HG02938 (cell line): ENCODE measurements around the gene ARL2.

Source experiments
- ATAC-seq: cut with Tn5 transposase; IDR thresholded peaks from one replicate; pipeline ENCODE4 v1.9.1; 2021; ENCODE audit warnings: mild to moderate bottlenecking, moderate library complexity; ENCODE audit not compliant: unreplicated experiment

ARL2 gene

DNA sequence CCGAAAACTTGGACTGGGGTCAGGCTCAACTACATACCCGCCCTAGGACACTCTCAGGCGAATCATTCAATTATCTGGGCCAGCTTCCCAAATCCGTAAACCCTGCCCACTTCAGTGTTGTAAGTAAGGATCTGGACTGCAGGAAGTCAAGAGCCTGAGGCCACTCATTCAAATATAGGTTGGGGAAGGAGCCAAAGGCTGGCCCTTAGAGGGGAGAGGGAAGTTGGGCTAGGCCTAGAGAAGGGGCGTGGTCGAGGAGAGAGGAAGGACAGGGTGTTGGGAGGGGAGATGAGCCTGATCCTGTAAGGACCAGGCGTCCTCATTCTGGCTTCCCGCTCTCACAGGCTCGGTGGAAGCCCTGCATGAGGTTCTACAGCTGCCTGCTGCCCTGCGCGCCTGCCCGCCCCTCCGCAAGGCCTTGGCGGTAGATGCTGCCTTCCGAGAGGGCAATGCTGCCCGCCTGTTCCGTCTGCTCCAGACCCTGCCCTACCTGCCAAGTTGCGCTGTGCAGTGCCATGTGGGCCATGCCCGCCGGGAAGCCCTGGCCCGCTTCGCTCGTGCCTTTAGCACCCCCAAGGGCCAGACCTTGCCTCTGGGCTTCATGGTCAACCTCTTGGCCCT lies 30.0 kb downstream of the ARL2 start:
- ATAC-seq = no peak

DNA sequence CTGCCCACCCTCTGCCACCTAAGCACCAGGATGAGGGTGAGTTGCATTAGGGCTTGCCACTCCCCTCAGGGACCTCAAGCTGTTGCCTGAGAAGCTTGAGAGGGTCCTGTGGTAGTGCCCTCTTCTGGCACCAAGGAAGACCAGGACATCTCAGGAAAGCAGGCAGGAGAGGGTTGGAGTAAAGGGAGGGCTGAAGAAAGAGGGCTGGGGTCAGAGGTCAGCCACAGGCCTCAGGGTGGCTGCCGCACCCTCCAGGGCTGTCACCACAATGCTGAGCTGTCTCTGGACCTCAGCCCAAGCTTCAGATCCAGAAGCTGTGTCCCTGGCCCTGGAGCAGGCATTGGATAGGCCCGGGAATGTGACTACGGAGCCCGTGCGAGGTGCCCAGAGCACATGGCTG lies 31.1 kb downstream of the ARL2 start:
- ATAC-seq = no peak

- no peak for ATAC-seq
Measured at GRCh38 chr11:65045728-65046127, 31.8 kb downstream of the ARL2 start.

- no peak for ATAC-seq
Measured at GRCh38 chr11:65047581-65048422, 33.8 kb downstream of the ARL2 start.

GRCh38 chr11:65051398-65051858 lies 37.5 kb downstream of the ARL2 start:
- ATAC-seq = no peak

DNA sequence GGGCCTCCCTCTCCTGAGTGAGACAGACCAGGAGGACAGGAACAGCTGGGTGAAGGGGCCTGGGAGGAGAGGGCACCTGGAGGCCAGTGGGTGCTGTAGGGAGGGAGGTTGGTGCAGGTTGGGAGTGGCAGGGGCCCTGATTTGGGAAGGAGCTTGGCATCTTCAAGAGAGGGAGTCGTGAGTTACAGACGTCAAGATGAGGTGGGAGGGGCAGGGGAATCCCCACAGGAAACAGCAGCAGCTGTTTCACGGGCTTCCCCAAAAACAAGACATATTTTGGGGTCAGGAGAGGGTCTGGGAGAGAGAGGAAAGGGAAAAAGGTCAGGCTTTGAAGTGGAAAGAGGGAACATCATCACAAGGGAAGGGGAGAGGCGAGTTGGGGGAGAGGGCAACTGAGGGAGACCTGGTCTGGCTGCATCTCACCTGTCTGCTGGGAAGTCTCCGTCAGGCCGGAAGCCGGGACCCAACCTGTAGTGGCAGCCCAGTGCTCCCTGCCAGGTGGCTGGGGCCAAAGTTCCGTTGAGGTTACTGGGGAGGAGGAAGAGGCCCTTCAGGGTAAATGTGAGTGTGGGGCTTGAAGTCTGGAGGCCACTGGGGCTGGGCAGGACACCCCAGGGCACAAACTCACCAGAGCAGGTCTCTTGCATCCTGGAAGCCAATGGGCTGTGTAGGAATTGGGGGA lies 40.0 kb downstream of the ARL2 start:
- ATAC-seq = no peak

DNA sequence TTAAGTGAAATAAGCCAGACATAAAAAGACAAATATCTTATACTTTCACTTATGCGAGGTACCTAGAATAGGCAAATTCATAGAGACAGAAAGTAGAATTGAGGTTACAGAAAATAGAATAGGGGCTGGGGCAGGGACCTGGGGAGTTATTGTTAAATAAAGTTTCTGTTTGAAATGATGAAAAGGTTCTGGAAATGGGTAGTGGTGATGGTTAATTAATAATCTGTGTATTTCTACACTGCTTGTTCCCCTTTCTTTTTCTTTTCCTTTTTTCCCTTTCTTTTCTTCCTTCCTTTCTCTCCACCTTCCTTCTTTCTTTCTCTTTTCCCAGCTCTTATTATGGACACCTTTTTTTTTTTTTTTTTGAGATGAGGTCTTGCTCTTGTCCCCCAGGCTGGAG lies 41.6 kb downstream of the ARL2 start:
- no peak for ATAC-seq

GRCh38 chr11:65056999-65057398 lies 43.0 kb downstream of the ARL2 start:
- no peak for ATAC-seq

- ATAC-seq = no peak
Measured at GRCh38 chr11:65057526-65057925, 43.6 kb downstream of the ARL2 start.

GRCh38 chr11:65058012-65058411 lies 44.1 kb downstream of the ARL2 start:
- ATAC-seq = no peak

- no peak for ATAC-seq
Measured at GRCh38 chr11:65058419-65059054, 44.6 kb downstream of the ARL2 start, which contains the start of gene NAALADL1. NAALADL1 (minus strand) TSS chr11:65058553; CDS start chr11:65058521, 32 bp downstream.

- ATAC-seq = no peak
Measured at GRCh38 chr11:65059523-65059922, 45.6 kb downstream of the ARL2 start.

DNA sequence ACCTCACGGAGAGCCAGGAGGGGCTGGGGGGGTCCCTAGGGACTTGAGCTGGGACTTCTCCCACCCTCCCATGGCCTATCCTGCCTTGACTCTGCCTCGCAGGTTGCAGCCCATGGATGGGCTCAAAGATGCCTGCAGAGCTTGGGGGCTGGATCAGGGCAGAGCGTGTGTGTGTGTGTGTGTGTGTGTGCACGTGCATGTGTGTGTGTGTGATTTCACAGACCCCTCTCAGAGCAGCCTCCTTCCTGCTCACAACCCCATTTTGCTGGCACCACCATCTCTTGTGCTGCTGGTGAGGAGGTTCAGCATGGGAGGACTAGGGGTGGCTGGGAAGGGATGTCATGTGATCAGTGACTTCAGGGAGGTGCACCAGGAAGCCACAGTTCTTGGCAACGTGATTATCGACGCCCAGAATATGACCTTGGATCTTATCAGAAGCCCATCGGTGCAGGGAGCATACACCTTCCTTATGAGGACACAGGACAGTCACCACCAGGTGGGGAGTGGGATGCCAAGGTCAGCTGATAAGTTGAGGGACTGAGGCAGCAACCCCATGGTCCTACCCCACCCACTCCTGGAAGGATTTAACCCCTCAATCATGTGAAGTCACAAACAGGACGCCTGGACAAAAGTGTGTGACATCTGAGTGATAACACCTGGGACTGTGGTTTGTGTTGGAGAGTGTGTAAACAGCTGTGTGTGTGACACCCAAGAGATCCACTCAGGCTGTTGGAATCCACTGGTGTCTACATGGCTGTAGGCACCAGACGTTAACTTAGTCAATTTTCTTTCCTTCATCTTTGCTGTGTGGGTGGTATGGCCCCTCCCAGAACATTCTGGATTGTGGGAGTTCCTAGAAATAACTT lies 46.2 kb downstream of the ARL2 start:
- no peak for ATAC-seq

DNA sequence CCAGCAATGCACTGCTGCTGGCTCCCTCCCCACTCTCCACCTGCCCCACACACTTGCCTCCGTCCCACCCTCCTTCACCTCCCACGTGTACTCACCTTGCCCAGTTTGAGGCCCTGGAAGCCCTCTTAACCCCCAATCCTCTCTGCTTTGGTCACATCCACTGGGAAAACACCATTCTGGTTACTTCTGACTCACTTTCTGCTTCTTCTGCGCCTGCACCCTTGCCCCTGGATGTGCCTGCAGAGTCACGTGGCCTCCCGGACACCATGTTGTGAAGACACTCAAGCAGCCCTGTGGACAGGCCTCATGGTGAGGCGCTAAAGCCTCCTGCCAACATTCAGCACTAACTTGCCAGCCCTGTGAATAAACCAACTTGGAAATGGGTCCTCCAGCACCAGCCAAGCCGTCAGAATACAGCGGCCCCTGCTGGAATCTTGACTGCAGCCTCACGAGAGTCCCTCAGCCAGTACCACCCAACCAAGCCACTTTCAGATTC lies 47.0 kb downstream of the ARL2 start:
- ATAC-seq = no peak

DNA sequence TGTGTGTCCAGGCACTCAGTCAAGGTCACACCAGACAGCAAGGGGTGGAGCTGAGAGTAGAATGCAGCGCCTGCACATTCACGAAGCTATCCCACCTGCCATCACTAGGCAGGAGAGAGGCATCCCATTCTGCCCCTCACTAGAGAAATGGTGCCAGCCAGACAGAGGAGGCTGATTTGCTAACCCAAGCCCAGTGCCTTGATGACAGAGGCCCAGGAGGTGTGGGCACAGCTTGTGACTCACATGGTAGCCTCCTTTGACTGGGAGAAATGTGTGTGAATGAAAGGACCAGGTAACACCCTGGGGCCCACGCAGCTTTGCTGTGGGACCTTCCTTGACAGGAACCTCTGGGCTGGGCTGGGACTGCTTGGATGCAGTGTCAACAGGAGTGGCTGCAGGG lies 49.6 kb downstream of the ARL2 start:
- no peak for ATAC-seq

DNA sequence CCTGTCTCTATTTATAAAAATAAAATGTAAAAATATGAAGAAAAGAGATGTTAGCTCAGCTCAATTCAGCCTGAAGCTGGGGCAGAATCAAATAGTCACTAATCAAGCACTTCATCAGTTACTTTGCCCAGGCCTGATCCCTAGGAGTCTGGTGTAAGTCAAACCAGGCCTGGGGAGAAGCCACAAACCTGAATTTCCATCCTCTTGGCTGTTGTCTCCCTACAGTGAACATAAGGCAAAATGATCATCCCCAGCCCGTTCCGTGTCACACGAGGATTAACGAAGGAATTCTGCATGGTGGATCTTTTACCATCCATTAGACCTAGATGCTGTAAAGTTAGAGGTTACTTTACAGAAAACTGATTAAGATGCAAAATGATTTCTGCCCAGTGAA lies 50.9 kb downstream of the ARL2 start:
- no peak for ATAC-seq

DNA sequence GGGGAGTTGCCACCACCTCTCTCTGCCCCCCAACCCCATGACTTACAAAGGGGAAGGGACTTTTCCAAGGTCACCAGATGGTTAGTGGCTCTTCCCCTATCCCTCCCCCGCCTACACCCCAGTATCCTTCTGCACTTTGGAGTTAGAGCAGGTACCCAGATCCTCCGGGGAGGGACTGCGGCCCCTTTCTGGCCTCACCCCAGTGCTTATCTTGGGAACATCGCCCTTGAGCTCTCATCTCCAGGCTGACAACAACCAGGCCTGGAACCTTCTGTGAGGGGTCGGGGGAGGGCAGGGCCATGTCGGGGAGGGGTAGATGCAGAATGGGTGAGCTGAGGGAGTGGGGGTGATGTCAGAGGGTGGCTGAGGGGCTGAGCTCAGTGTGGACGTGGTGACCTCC lies 51.9 kb downstream of the ARL2 start:
- no peak for ATAC-seq

DNA sequence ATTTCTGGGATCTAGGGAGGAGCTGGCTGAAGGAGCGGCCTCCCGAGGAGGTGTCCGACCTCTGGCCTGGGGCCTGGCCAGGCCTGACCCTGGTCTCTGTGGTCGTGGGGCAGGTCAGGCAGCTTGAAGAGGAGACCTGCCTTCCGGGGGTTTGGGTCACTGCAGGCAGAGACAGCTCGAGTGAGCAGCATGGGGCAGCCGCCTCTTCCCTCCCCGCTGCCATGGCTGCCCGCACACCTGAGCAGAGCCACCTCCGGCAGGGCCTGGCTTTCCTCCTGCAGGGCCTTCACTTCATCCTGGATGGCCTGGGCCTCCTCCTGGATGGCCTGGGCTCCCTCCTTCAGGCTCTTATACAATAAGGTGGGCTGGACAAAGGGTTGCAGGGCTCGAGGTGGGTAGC lies 52.4 kb downstream of the ARL2 start:
- ATAC-seq = no peak

DNA sequence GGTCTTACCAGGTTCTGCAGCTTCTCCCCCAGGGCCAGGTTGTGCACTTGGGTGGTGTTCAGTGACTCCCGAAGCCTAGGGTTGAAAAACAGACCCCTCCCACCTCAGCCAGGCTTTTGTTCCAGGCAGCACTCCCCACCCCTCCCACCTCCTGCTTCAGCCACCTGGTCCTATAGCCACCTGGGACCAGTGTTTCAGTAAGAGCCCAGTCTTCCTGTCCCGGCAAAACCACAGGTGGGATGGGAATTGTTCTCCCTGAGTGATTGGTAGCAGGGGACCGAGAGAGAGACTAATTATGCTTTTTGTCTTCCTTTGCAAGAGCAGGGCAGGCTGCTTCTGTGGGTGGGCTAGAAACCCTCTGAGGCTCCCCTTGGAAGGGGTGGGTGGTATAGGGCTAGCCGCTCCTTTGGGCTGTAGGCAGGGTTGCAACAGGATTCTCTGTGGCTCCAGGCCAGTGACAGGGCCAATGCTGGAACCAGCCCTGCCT lies 52.9 kb downstream of the ARL2 start:
- ATAC-seq = no peak

DNA sequence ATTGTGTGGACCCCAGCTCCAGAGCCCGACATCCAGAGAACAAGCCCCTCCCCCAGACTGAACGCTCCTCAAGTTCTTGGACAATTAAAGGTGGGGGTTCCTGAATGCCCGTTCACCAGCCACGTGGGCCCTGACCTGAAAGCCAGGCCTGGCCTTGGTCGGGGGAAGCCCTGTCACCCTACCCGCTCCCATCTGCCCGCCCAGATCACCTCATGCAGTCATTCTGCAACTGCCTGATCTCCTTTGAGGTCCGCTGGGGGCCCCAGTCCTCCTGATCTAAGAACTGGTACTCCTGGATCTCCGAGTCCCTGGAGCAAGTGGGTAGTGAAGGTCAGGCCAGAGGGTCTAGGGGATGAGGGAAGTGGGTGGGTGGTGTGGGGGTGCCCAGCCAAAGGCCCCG lies 53.5 kb downstream of the ARL2 start:
- ATAC-seq = no peak
